GM12892 (cell line): ENCODE measurements around the gene DEFB113.
"Not testable (repeated sequence)": the region's sequence is repeated elsewhere in the genome, so short reads cannot be mapped to it uniquely, and the experiment has no call there.

Source experiments
- POLR2A ChIP-seq: IDR thresholded peaks from 2 replicates; pipeline ENCODE4 v1.6.1; 2011; ENCODE audit warnings: low read depth, low read length, control low read depth
- POLR2AphosphoS5 ChIP-seq: IDR thresholded peaks from 2 replicates; pipeline ENCODE4 v1.6.1; 2011; ENCODE audit warnings: low read depth, low read length, control low read depth
- TAF1 ChIP-seq: IDR thresholded peaks from 2 replicates; pipeline ENCODE4 v1.6.1; 2011; ENCODE audit warnings: low read depth, mild to moderate bottlenecking, control low read depth, low read length, borderline replicate concordance

GRCh38 chr6:49944068-49944467, 25.4 kb downstream of the DEFB113 start:
- not testable (repeated sequence) for TF ChIP-seq POLR2A, TAF1, POLR2AphosphoS5
